Karpas-422 (cell line): ENCODE results near the gene ZBTB47. TPM values are rescaled to one million over a fixed set of nuclear protein-coding genes. Genes with fewer than 3 reads are reported as not detected.

Experiments used
- DNase-seq: peaks from one replicate; pipeline ENCODE4 v3.0.0-alpha.2; 2015
- H2AFZ ChIP-seq: fragments of 200-600 bp; sonication (generic); 2 replicates; pipeline ENCODE4 v1.6.1; 2014; ENCODE audit warnings: antibody characterized with exemption, low read length, mixed read lengths
- H3K27ac ChIP-seq: fragments of 200-600 bp; sonication (generic); 2 replicates; pipeline ENCODE4 v1.5.1; 2014; ENCODE audit warnings: mild to moderate bottlenecking, low read length, moderate library complexity
- H3K27me3 ChIP-seq: fragments of 200-600 bp; sonication (generic); 2 replicates; pipeline ENCODE4 v1.6.1; 2014; ENCODE audit warnings: low read length, mixed read lengths
- H3K36me3 ChIP-seq: fragments of 200-600 bp; sonication (generic); 2 replicates; pipeline ENCODE4 v1.6.1; 2014; ENCODE audit warnings: low read length, mixed read lengths; ENCODE audit not compliant: insufficient read depth
- H3K4me1 ChIP-seq: fragments of 200-600 bp; sonication (generic); 2 replicates; pipeline ENCODE4 v1.6.1; 2014; ENCODE audit warnings: mild to moderate bottlenecking, low read length, mixed read lengths
- H3K4me2 ChIP-seq: fragments of 200-600 bp; sonication (generic); 2 replicates; pipeline ENCODE4 v1.6.1; 2014; ENCODE audit warnings: low read length, low read depth, mild to moderate bottlenecking; ENCODE audit not compliant: poor library complexity, severe bottlenecking
- H3K4me3 ChIP-seq: fragments of 200-600 bp; sonication (generic); 2 replicates; pipeline ENCODE4 v1.5.1; 2014; ENCODE audit warnings: mild to moderate bottlenecking, antibody characterized with exemption, low read length, mixed read lengths
- H3K79me2 ChIP-seq: fragments of 200-600 bp; sonication (generic); 2 replicates; pipeline ENCODE4 v1.6.1; 2014; ENCODE audit warnings: mild to moderate bottlenecking, low read length, mixed read lengths
- H3K9ac ChIP-seq: fragments of 200-600 bp; sonication (generic); 2 replicates; pipeline ENCODE4 v1.6.0; 2014; ENCODE audit warnings: low read length
- H3K9me2 ChIP-seq: fragments of 200-600 bp; sonication (generic), shearing (Covaris generic); replicated peaks from 2 replicates; pipeline ENCODE4 v1.6.0; 2014; ENCODE audit warnings: mild to moderate bottlenecking, low read length, moderate library complexity; ENCODE audit not compliant: insufficient read depth
- H3K9me3 ChIP-seq: fragments of 300-700, 200-600 bp; sonication (generic); 2 replicates; pipeline ENCODE4 v1.6.1; 2014; ENCODE audit warnings: low read length, mixed read lengths
- H4K20me1 ChIP-seq: fragments of 200-600 bp; sonication (generic); 2 replicates; pipeline ENCODE4 v1.6.1; 2014; ENCODE audit warnings: mild to moderate bottlenecking, antibody characterized with exemption, low read length, low read depth; ENCODE audit not compliant: insufficient read depth
- total RNA-seq: library from RNA; depleted of rRNA; stranded (reverse); fragments of >200 nt; shearing (Covaris generic); gene quantifications from 2 replicates; pipeline ENCODE4 v1.2.3, GENCODE V29; 2014; ENCODE audit warnings: low replicate concordance

ZBTB47 gene
- total RNA-seq, 1 experiment from 2014 or later = 0.07 TPM

DNA sequence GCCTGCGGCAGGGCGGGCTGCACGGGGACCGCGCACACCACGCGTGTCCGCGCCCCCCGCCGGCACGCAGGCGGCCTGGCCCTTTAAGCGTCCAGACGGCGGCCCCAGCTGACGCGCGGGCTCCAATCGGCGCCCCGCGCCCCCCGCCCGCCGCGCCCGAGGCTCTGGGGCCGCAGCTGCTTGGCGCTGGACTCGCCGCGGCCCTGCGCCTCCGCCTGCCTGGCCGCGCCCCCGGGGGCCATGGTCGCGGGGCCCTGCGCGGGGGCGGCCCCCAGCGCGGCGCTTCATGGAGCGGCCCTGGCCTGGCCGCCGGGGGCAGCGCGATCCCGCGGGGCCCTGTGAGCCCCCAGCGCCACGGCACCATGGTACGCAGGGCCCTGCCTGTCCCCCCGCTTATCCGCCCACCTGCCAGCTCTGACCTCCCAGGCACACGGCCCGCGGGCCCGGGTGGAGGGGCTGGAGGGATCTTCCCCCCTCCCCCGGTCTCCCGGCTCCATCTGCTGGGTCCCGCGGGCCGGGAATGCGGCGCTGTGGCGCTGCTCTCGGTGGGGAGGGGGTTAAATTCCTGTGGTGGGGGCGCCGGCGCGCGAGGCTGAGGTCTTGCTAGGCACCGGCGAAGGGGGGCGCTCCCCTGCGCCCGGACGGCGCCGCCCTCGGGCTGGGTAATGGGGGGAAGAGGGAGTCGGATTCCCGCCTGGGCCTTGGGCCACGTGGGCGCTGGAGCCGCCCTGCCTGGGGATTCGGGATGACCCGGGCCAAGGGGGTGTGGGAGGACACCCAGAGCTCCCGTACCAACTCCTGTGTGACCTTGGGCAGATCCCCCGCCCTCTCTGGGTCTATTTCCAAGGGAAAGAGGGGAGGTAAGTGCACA, 1.1 kb downstream of the ZBTB47 start:
- no peaks in the 10 kb centered on the region for H4K20me1 ChIP-seq
- no peaks in the 10 kb centered on the region for H3K9me3 ChIP-seq
- no peaks in the 10 kb centered on the region for H3K79me2 ChIP-seq
- DNase-seq = no peak
- H3K4me2 ChIP-seq = no peak overlapping the region
- H3K36me3 ChIP-seq = no peaks in the 10 kb centered on the region
- H3K4me3 ChIP-seq = no peak overlapping the region
- H3K4me1 ChIP-seq = peaks cover 32% of the 10 kb centered on the region
- no peaks in the 10 kb centered on the region for H3K27me3 ChIP-seq
- H3K27ac ChIP-seq = no peak overlapping the region
- no peaks in the 10 kb centered on the region for H3K9me2 ChIP-seq
- no peak overlapping the region for H3K9ac ChIP-seq
- H2AFZ ChIP-seq = no peak overlapping the region

DNA sequence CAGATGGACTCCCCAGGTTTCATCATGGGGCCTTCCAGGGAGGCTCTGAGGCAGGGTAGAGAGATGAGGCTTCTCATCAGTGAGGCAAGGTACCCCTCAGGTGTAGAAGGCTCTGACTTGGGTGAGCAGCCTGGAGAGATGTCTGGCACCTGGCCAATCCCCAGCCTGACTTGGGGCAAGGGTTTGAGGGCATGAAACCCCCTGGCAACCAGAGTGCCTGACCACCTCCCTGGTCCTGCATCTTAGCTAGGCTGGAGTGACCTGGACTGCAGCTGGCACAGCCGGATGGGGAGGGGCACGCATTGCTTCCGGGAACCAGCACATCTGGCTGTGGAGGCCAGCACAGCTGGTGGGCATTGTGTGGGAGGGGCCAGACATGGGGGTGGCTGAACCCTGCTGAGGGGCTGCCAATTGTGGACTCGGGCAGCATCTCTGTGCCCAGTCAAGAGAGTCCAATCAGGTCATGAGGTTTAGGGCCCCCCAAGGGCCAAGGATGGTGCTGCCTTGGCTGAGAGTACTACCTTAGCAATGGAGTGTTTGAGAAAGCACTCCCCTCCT, 1.9 kb downstream of the ZBTB47 start:
- Histone ChIP-seq H3K36me3 (no peaks in the 10 kb centered on the region), H3K4me2 (no peak overlapping the region), H3K79me2 (no peaks in the 10 kb centered on the region), H3K9me3 (no peaks in the 10 kb centered on the region), H3K4me1 (peaks cover 31% of the 10 kb centered on the region), H2AFZ (no peak overlapping the region), H4K20me1 (no peaks in the 10 kb centered on the region), H3K4me3 (no peak overlapping the region), H3K9me2 (no peaks in the 10 kb centered on the region), H3K27me3 (no peaks in the 10 kb centered on the region), H3K9ac (no peak overlapping the region), H3K27ac (no peak overlapping the region)
- no peak for DNase-seq

DNA sequence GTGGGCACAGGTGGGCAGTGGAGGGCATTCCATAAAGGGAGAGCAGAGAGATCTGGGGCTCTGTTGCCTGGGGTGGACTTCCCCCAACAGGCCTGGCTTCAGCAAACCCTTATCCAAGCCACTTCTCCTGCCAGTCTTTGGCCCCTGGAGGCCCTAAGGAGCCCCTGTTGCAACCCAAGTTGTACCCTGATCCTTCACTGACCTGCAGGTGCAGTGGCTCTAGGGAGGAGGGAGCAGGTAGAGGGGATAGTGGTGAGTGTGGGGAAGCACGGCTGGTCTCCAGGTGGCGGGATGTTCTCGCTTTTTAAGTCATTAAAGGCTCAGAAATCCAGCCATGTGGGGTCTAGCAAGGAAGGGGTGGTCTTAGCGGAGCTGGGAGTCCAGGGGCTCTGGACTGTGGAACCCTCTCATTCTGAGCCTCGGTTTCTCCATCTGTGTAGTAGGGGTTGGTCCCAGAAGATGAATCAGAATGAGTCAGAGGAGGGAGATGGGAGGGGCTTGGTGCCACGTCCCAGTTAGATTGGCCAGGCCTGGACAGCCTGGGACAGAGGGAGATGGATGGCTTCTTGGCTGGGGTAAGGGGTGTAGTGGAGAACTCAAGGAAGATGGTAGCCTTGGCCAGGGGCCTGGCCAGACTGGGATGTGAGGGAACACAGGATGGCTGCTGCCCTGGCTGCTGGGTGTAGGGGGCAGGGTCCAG, 2.6 kb downstream of the ZBTB47 start:
- Histone ChIP-seq H3K36me3 (no peaks in the 10 kb centered on the region), H3K27ac (no peak overlapping the region), H3K4me3 (no peak overlapping the region), H3K4me2 (no peak overlapping the region), H3K4me1 (peaks cover 23% of the 10 kb centered on the region), H3K27me3 (no peaks in the 10 kb centered on the region), H3K9ac (no peak overlapping the region), H2AFZ (no peak overlapping the region), H3K9me3 (no peaks in the 10 kb centered on the region), H3K79me2 (no peaks in the 10 kb centered on the region), H4K20me1 (no peaks in the 10 kb centered on the region), H3K9me2 (no peaks in the 10 kb centered on the region)
- no peak for DNase-seq

DNA sequence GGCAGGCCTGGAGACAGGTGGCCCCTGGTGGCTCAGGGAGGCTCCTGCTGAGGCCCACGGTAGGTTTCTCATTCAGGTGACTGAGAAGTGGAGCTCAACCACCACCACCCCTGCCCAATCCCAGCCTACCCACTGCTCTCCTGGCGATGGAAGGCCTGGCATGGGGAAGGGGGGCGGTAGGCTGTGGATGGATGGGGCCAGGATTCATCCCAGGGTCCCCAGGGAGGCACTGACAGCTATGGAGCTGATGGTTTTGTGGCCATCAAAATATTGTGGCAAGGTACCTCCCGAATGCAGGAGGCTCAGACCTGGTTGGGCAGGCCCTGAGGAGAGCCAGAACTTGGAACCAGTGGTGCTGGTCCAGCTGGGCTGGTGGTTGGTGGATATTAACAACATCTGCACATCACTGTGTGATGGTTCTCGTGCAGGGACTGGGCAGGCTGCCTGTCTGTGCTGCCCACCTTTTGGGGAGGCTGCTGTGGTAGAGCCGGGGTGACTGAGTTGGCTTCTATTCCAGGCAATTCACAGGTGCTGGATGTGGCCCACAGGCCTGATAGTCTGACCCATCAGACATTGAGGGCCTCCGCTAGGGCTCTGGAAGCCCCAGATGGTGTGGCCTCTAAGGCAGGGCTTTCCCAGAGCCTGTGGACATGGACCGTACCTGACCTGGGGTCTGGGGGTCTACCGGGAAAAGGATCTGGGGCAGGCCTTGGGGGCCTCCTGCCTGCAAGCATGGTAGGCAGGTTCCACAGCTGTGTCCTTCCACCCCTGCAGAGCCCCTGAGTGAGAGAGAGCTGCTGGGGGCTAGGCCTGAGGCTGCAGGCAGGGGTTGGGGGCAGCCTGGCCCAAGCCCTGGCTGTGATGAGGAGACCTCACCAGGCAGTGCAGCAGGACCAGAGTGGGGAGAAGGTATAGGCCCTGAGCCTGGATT, 3.4 kb downstream of the ZBTB47 start:
- H3K4me3 ChIP-seq = no peak overlapping the region
- H2AFZ ChIP-seq = no peak overlapping the region
- H3K27ac ChIP-seq = no peak overlapping the region
- no peaks in the 10 kb centered on the region for H4K20me1 ChIP-seq
- no peak overlapping the region for H3K4me2 ChIP-seq
- no peaks in the 10 kb centered on the region for H3K9me3 ChIP-seq
- no peaks in the 10 kb centered on the region for H3K9me2 ChIP-seq
- H3K27me3 ChIP-seq = no peaks in the 10 kb centered on the region
- H3K9ac ChIP-seq = no peak overlapping the region
- no peak for DNase-seq
- no peaks in the 10 kb centered on the region for H3K79me2 ChIP-seq
- H3K4me1 ChIP-seq = peaks cover 15% of the 10 kb centered on the region
- H3K36me3 ChIP-seq = no peaks in the 10 kb centered on the region

DNA sequence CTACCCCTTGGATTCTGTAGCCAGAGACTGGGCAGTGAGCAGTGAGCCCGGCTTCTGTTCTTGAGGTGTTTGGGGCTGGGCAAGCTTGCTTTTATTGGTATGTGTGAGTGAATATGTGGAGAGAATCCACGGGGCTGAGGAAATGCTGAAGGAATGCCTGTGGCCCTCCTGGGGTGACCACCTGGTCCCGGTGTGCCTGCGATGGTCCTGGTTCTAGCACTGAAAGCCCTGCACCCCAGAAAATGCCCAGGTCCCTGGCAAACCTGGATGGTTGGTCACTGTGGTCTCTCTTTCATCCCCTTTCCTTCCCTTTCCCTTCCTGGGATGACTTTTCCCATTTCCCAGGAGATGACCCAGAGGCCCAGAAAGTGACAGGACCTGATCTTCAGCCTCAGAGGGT, 4.2 kb downstream of the ZBTB47 start:
- Histone ChIP-seq H2AFZ (no peak overlapping the region), H3K4me1 (peaks cover 8% of the 10 kb centered on the region), H3K4me2 (no peak overlapping the region), H3K27me3 (no peaks in the 10 kb centered on the region), H3K9me2 (no peaks in the 10 kb centered on the region), H3K4me3 (no peak overlapping the region), H3K27ac (no peak overlapping the region), H3K36me3 (no peaks in the 10 kb centered on the region), H3K9ac (no peak overlapping the region), H4K20me1 (no peaks in the 10 kb centered on the region), H3K9me3 (no peaks in the 10 kb centered on the region), H3K79me2 (no peaks in the 10 kb centered on the region)
- DNase-seq = no peak

DNA sequence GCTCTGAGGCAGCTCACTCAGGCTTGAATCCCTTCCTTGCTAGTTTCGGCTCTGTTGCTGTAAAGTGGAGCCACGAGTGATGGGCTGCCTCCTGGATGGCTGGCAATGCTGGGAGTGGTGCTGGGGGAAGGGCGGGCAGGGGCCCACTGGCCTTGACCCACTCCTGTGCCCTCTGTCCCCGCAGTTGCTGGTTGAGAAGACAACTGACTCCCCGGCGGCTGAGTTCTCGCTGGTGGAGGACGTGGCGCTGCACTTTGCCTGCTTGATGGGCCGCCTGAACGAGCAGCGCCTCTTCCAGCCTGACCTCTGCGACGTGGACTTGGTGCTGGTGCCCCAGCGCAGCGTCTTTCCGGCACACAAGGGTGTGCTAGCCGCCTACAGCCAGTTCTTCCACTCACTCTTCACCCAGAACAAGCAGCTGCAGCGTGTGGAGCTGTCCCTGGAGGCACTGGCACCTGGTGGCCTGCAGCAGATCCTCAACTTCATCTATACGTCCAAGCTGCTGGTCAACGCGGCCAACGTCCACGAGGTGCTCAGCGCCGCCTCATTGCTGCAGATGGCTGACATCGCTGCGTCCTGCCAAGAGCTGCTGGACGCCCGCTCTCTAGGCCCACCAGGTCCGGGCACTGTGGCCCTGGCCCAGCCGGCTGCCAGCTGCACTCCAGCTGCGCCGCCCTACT, 4.7 kb downstream of the ZBTB47 start:
- Histone ChIP-seq H3K27ac (no peak overlapping the region), H3K79me2 (no peaks in the 10 kb centered on the region), H3K4me3 (no peak overlapping the region), H3K36me3 (no peaks in the 10 kb centered on the region), H2AFZ (no peak overlapping the region), H3K9me2 (no peaks in the 10 kb centered on the region), H3K9me3 (no peaks in the 10 kb centered on the region), H3K27me3 (no peaks in the 10 kb centered on the region), H3K9ac (no peak overlapping the region), H3K4me2 (no peak overlapping the region), H4K20me1 (no peaks in the 10 kb centered on the region), H3K4me1 (peaks cover 4% of the 10 kb centered on the region)
- no peak for DNase-seq

DNA sequence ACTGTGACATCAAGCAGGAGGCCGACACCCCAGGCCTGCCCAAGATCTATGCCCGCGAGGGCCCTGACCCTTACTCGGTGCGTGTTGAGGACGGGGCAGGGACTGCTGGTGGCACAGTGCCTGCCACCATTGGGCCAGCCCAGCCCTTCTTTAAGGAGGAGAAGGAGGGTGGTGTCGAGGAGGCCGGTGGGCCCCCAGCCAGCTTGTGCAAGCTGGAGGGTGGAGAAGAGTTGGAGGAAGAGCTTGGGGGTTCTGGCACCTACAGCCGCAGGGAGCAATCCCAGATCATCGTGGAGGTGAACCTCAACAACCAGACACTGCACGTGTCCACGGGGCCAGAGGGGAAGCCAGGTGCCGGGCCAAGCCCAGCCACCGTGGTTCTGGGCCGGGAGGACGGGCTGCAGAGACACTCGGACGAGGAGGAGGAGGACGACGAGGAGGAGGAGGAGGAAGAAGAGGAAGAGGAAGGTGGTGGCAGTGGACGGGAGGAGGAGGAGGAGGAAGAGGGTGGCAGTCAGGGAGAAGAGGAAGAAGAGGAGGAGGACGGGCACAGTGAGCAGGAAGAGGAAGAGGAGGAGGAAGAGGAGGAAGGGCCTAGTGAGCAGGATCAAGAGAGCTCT, 5.4 kb downstream of the ZBTB47 start:
- Histone ChIP-seq H2AFZ (no peak overlapping the region), H3K36me3 (no peaks in the 10 kb centered on the region), H3K4me2 (no peak overlapping the region), H3K27me3 (no peaks in the 10 kb centered on the region), H3K4me1 (peaks cover 8% of the 10 kb centered on the region), H4K20me1 (no peaks in the 10 kb centered on the region), H3K9ac (no peak overlapping the region), H3K9me3 (no peaks in the 10 kb centered on the region), H3K79me2 (no peaks in the 10 kb centered on the region), H3K27ac (no peak overlapping the region), H3K9me2 (no peaks in the 10 kb centered on the region), H3K4me3 (no peak overlapping the region)
- no peak for DNase-seq
